GM18526 (cell line): Measurements from ENCODE around the gene PALMD.

Source experiments
- POLR2A ChIP-seq: IDR thresholded peaks from 3 replicates; pipeline ENCODE4 v1.6.1; 2011; ENCODE audit not compliant: insufficient read length; ENCODE audit errors: extremely low read depth

The PALMD gene

GRCh38 chr1:99663501-99663900 lies 17.6 kb downstream of the PALMD start:
- no peak for TF ChIP-seq POLR2A

- no peak for TF ChIP-seq POLR2A
These were observed 19.3 kb downstream of the PALMD start for GRCh38 chr1:99665212-99665611.

- TF ChIP-seq POLR2A = no peak
These were observed 23.5 kb downstream of the PALMD start for GRCh38 chr1:99669376-99669775.

- TF ChIP-seq POLR2A = no peak
These were observed 23.9 kb downstream of the PALMD start for GRCh38 chr1:99669821-99670220.

GRCh38 chr1:99670583-99670982 lies 24.7 kb downstream of the PALMD start:
- no peak for TF ChIP-seq POLR2A

- no peak for TF ChIP-seq POLR2A
These were observed 26.1 kb downstream of the PALMD start for GRCh38 chr1:99672038-99672437.

GRCh38 chr1:99672530-99673213 lies 26.8 kb downstream of the PALMD start:
- no peak for TF ChIP-seq POLR2A

- no peak for TF ChIP-seq POLR2A
These were observed 27.4 kb downstream of the PALMD start for GRCh38 chr1:99673315-99673714.

- TF ChIP-seq POLR2A = no peak
These were observed 28.5 kb downstream of the PALMD start for GRCh38 chr1:99674115-99675064.

- no peak for TF ChIP-seq POLR2A
These were observed 29.4 kb downstream of the PALMD start for GRCh38 chr1:99675292-99675691.

GRCh38 chr1:99675994-99676393 lies 30.1 kb downstream of the PALMD start:
- no peak for TF ChIP-seq POLR2A

GRCh38 chr1:99676876-99677275 lies 31.0 kb downstream of the PALMD start:
- TF ChIP-seq POLR2A = no peak

- TF ChIP-seq POLR2A = no peak
These were observed 31.5 kb downstream of the PALMD start for GRCh38 chr1:99677416-99677815.

- TF ChIP-seq POLR2A = no peak
These were observed 34.4 kb downstream of the PALMD start for GRCh38 chr1:99680270-99680669.

- no peak for TF ChIP-seq POLR2A
These were observed 35.7 kb downstream of the PALMD start for GRCh38 chr1:99681583-99681982.

GRCh38 chr1:99682291-99682751 lies 36.4 kb downstream of the PALMD start:
- no peak for TF ChIP-seq POLR2A
